T follicular helper cell (primary cell): ENCODE results near the gene RNF121.
A peak's percentile ranks its signal among the peaks of the same experiment; 100 is the strongest.
"Not testable (repeated sequence)": the region's sequence is repeated elsewhere in the genome, so short reads cannot be mapped to it uniquely, and the experiment has no call there.

Experiments used
- DNase-seq: peaks from one replicate; pipeline ENCODE4 v3.0.0-alpha.2; 2020; ENCODE audit warnings: low read depth
- total RNA-seq, 2 experiments: gene quantifications; one replicate each; lab custom pipeline; 2026; lab: John Stamatoyannopoulos, UW

RNF121 gene
- 19.2 to 32.1 reads per million in 2 experiments for total RNA-seq

DNA sequence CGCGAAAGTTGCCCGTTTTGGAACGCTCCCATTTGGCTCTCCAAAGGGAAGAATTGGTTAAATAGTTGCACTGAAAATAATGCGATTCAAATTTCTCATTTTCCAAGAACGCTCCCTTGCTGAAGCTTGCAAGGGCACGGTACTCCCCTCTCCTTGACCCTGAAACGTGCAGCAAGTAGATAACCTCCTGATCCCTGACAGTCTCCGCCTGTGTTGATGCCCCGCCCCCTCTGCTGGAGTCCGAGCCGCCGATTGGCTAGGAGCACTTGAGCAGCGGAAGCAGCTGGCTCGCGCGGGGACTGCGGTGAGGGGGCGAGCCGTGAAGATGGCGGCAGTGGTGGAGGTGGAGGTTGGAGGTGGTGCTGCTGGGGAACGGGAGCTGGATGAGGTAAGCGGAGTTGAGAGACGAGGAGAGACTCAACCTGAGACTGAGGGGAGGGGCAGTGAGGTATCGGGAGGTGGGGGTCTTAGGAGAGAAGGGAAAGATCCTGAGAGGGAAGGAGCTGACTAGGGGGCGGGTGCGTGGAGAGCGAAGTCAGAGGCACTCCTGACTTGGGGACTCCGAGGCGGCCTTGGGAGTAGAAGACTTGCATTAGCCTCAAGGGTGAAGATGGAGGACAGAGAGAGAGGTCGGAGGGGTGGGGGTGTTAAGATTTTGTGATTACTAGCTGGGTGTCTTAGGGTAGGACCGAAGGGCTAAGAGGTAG is at the start of gene RNF121:
RNF121 (plus strand) TSS at position 310 of the 707 bp plus-strand sequence; CDS start at position 326, 16 bp downstream.
- DNase-seq, result peak; percentile 97

DNA sequence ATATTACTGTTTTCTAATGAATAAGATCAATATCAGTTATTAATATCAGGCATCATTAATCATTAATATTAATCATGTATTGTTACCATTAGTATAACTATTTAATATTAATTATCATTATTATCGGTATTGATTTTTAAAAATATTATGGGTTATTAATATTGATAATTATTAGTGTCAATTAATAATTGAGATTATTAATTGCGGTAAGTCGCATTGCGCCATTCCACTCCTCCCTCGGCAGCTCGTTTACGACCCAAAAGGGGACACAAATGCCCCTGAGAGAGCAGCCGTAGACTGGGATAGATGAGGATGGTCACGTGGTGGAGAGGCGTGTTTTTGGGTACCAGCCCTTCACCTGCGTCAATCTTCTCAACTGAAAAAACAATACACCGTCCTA is 43.0 kb upstream of the RNF121 start:
- DNase-seq, result not testable (repeated sequence)

- DNase-seq, result not testable (repeated sequence)
Measured at GRCh38 chr11:71888335-71889010, 40.4 kb upstream of the RNF121 start.

DNA sequence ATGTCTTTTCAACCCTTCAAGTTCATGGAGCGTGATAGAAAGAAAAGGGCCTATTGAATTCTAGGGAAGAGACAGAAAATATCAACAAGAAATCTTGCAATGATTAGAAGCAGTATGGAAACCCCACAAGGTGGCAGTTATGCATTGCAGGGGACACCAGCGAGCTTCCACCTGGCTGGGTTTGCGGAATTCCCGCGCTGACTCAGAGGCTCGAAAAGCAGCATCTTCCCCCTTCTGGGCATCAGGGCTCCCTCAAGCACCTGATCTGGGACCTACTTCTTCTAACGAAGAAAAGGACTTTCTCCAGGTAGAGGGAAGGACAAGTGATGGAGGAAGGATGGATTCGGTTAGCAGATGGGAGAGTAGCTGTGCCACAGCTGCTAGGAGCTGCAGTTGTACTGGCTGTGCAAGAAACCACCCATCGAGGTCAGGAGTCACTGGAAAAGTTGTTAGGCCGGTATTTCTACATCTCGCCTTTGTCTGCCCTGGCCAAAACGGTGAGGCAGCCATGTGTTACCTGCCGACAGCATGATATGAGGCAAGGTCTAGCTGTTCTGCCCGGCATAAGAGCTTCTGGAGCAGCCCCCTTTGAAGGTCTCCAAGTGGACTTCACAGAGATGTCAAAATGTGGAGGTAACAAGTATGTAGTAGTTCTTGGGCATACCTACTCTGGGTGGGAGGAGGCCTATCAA is 39.5 kb upstream of the RNF121 start:
- DNase-seq, result not testable (repeated sequence)

DNA sequence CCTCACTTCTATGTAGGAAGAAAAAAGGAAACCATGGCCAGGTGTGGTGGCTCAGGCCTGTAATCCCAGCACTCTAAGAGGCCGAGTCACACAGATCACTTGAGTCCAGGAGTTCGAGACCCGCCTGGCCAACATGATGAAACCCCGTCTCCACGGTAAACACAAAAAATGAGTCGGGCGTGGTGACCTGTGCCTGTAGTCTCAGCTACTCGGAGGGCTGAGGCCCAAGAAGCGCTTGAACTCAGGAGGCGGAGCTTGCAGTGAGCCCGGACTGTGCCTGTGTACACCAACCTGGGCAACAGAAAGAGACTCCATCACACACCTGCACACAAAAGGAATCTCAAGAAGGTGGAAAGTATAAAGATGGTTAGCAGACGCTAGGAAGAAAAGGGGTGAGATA is 32.9 kb upstream of the RNF121 start:
- DNase-seq, result no peak

DNA sequence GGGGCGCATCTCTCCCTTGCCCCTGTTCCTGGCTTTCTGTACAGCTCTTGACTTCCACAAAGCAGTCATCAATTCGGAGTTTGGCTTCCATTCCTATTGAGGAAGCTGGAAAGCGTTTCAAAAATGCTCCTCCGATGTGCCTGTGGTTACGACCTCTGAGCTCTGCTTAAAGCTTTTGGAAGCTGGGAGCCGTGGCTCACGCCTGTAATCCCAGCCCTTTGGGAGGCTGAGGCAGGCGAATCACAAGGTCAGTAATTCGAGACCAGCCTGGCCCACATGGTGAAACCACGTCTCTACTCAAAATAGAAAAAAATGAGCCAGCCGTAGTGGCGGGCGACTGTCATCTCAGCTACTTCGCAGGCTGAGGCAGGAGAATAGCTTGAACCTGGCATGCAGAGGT is 27.7 kb upstream of the RNF121 start:
- not testable (repeated sequence) for DNase-seq

- DNase-seq, result no peak
Measured at GRCh38 chr11:71908218-71908617, 20.6 kb upstream of the RNF121 start.

GRCh38 chr11:71910775-71911174 is 18.1 kb upstream of the RNF121 start:
- DNase-seq, result not testable (repeated sequence)

DNA sequence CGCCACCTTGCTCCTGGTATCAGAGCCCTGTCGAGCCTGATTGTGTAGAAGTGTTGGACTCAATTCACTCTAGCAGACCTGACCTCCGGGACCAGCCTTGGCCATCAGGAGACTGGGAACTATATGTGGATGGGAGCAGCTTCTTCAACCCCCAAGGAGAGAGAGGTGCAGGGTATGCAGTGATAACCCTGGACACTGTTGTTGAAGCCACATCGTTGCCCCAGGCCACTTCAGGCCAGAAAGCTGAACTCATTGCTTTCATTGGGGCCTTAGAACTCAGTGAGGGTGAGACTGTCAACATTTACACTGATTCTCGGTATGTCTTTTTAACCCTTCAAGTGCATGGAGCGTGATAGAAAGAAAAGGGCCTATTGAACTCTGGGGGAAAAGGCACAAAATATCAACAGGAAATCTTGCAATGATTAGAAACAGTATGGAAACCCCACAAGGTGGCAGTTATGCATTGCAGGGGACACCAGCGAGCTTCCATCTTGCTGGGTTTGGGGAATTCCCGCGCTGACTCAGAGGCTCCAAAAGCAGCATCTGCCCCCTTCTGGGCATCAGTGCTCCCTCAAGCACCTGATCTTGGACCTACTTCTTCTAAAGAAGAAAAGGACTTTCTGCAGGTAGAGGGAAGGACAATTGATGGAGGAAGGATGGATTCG is 17.4 kb upstream of the RNF121 start:
- DNase-seq, result not testable (repeated sequence)

GRCh38 chr11:71911986-71912340 is 16.9 kb upstream of the RNF121 start:
- not testable (repeated sequence) for DNase-seq

GRCh38 chr11:71913756-71914526 is 14.9 kb upstream of the RNF121 start:
- DNase-seq, result no peak

- no peak for DNase-seq
Measured at GRCh38 chr11:71914617-71915189, 14.1 kb upstream of the RNF121 start.

- no peak for DNase-seq
Measured at GRCh38 chr11:71917646-71918140, 11.2 kb upstream of the RNF121 start.

GRCh38 chr11:71927820-71928736 is 768 bp upstream of the RNF121 start, which contains the start of gene XNDC1N:
XNDC1N (minus strand) TSS chr11:71928594; CDS start chr11:71923353, 5,241 bp downstream.
- DNase-seq, result peak; percentile 72

GRCh38 chr11:71929491-71929890 is 645 bp downstream of the RNF121 start:
- DNase-seq, result no peak

DNA sequence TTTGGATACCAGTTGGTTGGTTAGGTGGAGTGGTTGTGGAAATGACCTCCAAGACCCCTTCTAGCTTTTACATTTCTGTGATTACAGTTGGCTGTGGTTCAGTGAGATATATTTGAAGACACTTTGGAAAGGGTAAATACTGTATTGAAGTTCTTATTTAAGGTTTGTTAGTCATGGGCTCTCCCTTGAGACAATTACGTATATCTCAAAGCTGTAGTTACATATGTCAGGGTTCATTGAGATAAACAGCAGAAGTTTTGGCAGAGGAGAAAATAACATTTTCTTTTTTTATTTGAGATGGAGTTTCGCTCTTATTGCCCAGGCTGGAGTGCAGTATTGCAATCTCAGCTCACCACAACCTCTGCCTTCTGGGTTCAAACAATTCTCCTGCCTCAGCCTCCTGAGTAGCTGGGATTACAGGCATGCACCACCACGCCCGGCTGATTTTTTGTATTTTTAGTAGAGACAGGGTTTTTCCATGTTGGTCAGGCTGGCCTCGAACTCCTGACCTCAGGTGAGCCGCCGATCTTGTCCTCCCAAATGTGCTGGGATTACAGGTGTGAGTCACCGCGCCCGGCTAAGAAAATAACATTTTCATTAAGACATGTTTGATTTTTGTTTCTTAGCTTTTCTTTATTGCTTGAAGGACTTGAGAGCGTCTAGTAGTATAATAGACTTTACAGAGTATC is 1.9 kb downstream of the RNF121 start:
- DNase-seq, result no peak

DNA sequence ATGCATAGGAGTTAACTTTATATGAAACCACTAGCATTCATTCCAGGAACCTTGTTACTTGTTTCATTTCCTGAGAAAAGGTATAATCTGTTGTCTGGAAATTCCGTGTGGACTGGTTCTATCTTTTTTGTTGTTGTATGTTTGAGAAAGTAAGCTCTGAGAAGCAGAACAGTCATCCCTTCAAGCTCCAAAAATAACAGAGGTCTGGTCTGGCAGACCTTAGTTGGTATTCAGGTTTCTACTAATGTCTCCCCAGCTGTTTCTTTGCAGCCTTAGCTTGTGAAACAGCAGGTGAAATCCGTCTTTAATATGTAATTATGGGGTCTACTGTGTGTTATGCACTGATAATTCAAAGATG is 2.4 kb downstream of the RNF121 start:
- no peak for DNase-seq

- no peak for DNase-seq
Measured at GRCh38 chr11:71933141-71933933, 4.5 kb downstream of the RNF121 start.
